HCT116 (cell line): Measurements from ENCODE around the gene ALDH2.

Experiments
- ELF1 ChIP-seq: IDR thresholded peaks from 2 replicates; pipeline ENCODE4 v1.6.1; 2012; ENCODE audit warnings: low read depth, borderline replicate concordance
- FOSL1 ChIP-seq: IDR thresholded peaks from 2 replicates; pipeline ENCODE4 v1.6.1; 2012; ENCODE audit warnings: low read depth
- JUND ChIP-seq: IDR thresholded peaks from 2 replicates; pipeline ENCODE4 v1.6.1; 2012
- POLR2A ChIP-seq: IDR thresholded peaks from 2 replicates; pipeline ENCODE4 v1.7.0; 2011; ENCODE audit warnings: borderline replicate concordance; ENCODE audit not compliant: insufficient read depth, insufficient read length; ENCODE audit errors: extremely low read depth
- POLR2AphosphoS5 ChIP-seq: IDR thresholded peaks from 2 replicates; pipeline ENCODE4 v1.6.1; 2011; ENCODE audit warnings: mild to moderate bottlenecking, low read depth, low read length, moderate library complexity
- RAD21 ChIP-seq: IDR thresholded peaks from 2 replicates; pipeline ENCODE4 v1.6.1; 2012; ENCODE audit warnings: low read depth, mild to moderate bottlenecking
- ZBTB33 ChIP-seq: IDR thresholded peaks from 2 replicates; pipeline ENCODE4 v1.6.1; 2011; ENCODE audit warnings: mild to moderate bottlenecking, low read length, moderate library complexity; ENCODE audit not compliant: insufficient replicate concordance; ENCODE audit errors: extremely low read depth
- TF ChIP-seq, protein P1 (sequence below): IDR thresholded peaks from 2 replicates; pipeline ENCODE4 v1.6.1; 2012
- TF ChIP-seq, protein P2 (sequence below), 3 experiments: fragments of 200-600 bp in 1 of 3; sonication (generic) in 1 of 3; IDR thresholded peaks in 2 of 3; conservative IDR thresholded peaks in 1 of 3; 2 replicates each; pipeline ENCODE4 v1.5.1; 2012 to 2017; ENCODE audit warnings: low read depth in 2 of 3, low read length in 2 of 3, antibody characterized with exemption in 1 of 3, borderline replicate concordance in 1 of 3, control low read depth in 1 of 3, mild to moderate bottlenecking in 1 of 3, mixed read lengths in 1 of 3, mixed run types in 1 of 3, moderate library complexity in 1 of 3; ENCODE audit not compliant: insufficient read depth in 1 of 3

- TF ChIP-seq POLR2AphosphoS5, result no peak
- no peak for TF ChIP-seq FOSL1
- TF ChIP-seq JUND, result no peak
- TF ChIP-seq, protein P1, sequence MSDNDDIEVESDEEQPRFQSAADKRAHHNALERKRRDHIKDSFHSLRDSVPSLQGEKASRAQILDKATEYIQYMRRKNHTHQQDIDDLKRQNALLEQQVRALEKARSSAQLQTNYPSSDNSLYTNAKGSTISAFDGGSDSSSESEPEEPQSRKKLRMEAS, result no peak
- TF ChIP-seq, protein P2, sequence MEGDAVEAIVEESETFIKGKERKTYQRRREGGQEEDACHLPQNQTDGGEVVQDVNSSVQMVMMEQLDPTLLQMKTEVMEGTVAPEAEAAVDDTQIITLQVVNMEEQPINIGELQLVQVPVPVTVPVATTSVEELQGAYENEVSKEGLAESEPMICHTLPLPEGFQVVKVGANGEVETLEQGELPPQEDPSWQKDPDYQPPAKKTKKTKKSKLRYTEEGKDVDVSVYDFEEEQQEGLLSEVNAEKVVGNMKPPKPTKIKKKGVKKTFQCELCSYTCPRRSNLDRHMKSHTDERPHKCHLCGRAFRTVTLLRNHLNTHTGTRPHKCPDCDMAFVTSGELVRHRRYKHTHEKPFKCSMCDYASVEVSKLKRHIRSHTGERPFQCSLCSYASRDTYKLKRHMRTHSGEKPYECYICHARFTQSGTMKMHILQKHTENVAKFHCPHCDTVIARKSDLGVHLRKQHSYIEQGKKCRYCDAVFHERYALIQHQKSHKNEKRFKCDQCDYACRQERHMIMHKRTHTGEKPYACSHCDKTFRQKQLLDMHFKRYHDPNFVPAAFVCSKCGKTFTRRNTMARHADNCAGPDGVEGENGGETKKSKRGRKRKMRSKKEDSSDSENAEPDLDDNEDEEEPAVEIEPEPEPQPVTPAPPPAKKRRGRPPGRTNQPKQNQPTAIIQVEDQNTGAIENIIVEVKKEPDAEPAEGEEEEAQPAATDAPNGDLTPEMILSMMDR (IDR thresholded peaks at IDR 0.05 in 2 of 3, conservative IDR thresholded peaks at IDR 0.05 in 1 of 3; ENCODE audit: borderline replicate concordance in 1 of 3, insufficient read depth in 1 of 3, low read depth in 2 of 3, low read length in 2 of 3), result no peak
- TF ChIP-seq POLR2A, result no peak
- no peak for TF ChIP-seq ELF1
- TF ChIP-seq ZBTB33, result no peak
- TF ChIP-seq RAD21, result no peak
Measured at GRCh38 chr12:111776836-111777344, 10.2 kb downstream of the ALDH2 start.
